Left cardiac atrium (tissue), 4 donors: ENCODE data around the gene DHDH. TPM values are rescaled to one million over a fixed set of nuclear protein-coding genes. Genes with fewer than 3 reads are reported as not detected.

Experiments
- ATAC-seq, 2 donors: fragments of 200-7000 bp; cut with Tn5 transposase; one replicate each; pipeline ENCODE4 v1.9.1; 2020; ENCODE audit warnings: mild to moderate bottlenecking in 2 of 2, moderate library complexity in 2 of 2
- DNase-seq: peaks from one replicate; pipeline ENCODE4 v3.0.0-alpha.2; 2020
- intact Hi-C, 2 donors: fragments of 100-400 bp; cut with DNase I; formaldehyde crosslinking; loops; one replicate each; pipeline versions ENCODE4 v1.14.1 to v1.15.1; 2022 to 2023
- total RNA-seq, 2 donors: library from RNA; stranded (reverse); fragmentation: NEBNext Ultra II Directional; extraction: Animal tissue kit (Norgen Biotek cat#: 25700); gene quantifications; one replicate each; pipeline ENCODE4 v1.2.1, GENCODE V29; 2021
- donor health status: DM: no; HTN: yes; CAD: no.
- donor health status: DM: no; HTN: yes; CAD: no; lungs with severe emphysema.
- donor health status: DM: yes; HTN: yes; CAD: no.
- donor health status: Dilated cardiomyopathy.

DHDH gene
- total RNA-seq, 2 donors from 2014 or later: not detected

GRCh38 chr19:48975947-48976847 lies 42.7 kb downstream of the DHDH start:
- ATAC-seq: no peak
- intact Hi-C loops: no loop called here
- no peak for DNase-seq

GRCh38 chr19:48977061-48977460 lies 43.6 kb downstream of the DHDH start:
- intact Hi-C loops: no loop called here
- ATAC-seq (no peak), DNase-seq (no peak)

GRCh38 chr19:48982280-48982679 lies 48.8 kb downstream of the DHDH start:
- intact Hi-C loops: no loop called here
- DNase-seq: no peak
- ATAC-seq: no peak

GRCh38 chr19:48985711-48986110 lies 52.2 kb downstream of the DHDH start:
- ATAC-seq (no peak), DNase-seq (no peak)
- intact Hi-C loops: no loop called here

- ATAC-seq (peak in 1 of 2 donors; percentile 32), DNase-seq (no peak)
- intact Hi-C loops: no loop called here
Measured at GRCh38 chr19:48986211-48986610, 52.7 kb downstream of the DHDH start.

- intact Hi-C loops: no loop called here
- ATAC-seq: no peak
- no peak for DNase-seq
Measured at GRCh38 chr19:48987323-48987722, 53.8 kb downstream of the DHDH start.

GRCh38 chr19:48988286-48988685 lies 54.8 kb downstream of the DHDH start:
- intact Hi-C loops: no loop called here
- no peak for ATAC-seq

GRCh38 chr19:48988860-48989259 lies 55.4 kb downstream of the DHDH start:
- intact Hi-C loops: no loop called here
- ATAC-seq: no peak

More at GRCh38 chr19:48988286-48988685, 54.8 kb downstream of the DHDH start:
- DNase-seq: no peak

GRCh38 chr19:48989701-48990291 lies 56.3 kb downstream of the DHDH start:
- ATAC-seq (no peak), DNase-seq (no peak)
- intact Hi-C loops: loop anchor here in 1 of 2 donors (10.0 kb wide), 1 partner anchor 85 kb away; the partner anchor contains the start of gene KCNA7

More at GRCh38 chr19:48988860-48989259, 55.4 kb downstream of the DHDH start:
- DNase-seq: no peak

GRCh38 chr19:48990400-48990799 lies 56.9 kb downstream of the DHDH start:
- intact Hi-C loops: loop anchor here in 1 of 2 donors (10.0 kb wide), 1 partner anchor 84 kb away; the partner anchor contains the start of gene KCNA7
- DNase-seq: no peak
- no peak for ATAC-seq

GRCh38 chr19:48991011-48991609 lies 57.6 kb downstream of the DHDH start:
- intact Hi-C loops: loop anchor here in 1 of 2 donors (10.0 kb wide), 1 partner anchor 84 kb away; the partner anchor contains the start of gene KCNA7
- DNase-seq (no peak), ATAC-seq (no peak)

- ATAC-seq (peak; percentile 47 to 69), DNase-seq (peak; percentile 76)
- intact Hi-C loops: loop anchor here in 1 of 2 donors (10.0 kb wide), 1 partner anchor 83 kb away; the partner anchor contains the start of gene KCNA7
Measured at GRCh38 chr19:48991873-48992580, 58.5 kb downstream of the DHDH start.

GRCh38 chr19:48992581-48993174 lies 59.2 kb downstream of the DHDH start:
- intact Hi-C loops: loop anchor here in 1 of 2 donors (10.0 kb wide), 1 partner anchor 82 kb away; the partner anchor contains the start of gene KCNA7
- ATAC-seq (peak; percentile 2 to 3), DNase-seq (no peak)

GRCh38 chr19:48993175-48994034 lies 59.9 kb downstream of the DHDH start, which contains the start of the genes GYS1 and RUVBL2:
Gene GYS1, minus strand, starts transcription at chr19:48993309. Its CDS starts 197 bp downstream, at chr19:48993112.
Gene RUVBL2, plus strand, starts transcription at chr19:48993887. Its CDS starts 25 bp downstream, at chr19:48993912.
- peak; percentile 95 to 96 for ATAC-seq
- intact Hi-C loops: loop anchor here in 1 of 2 donors (10.0 kb wide), 1 partner anchor 81 kb away; the partner anchor contains the start of gene KCNA7
- peak; percentile 100 for DNase-seq

GRCh38 chr19:48994035-48994386 lies 60.5 kb downstream of the DHDH start:
- DNase-seq (no peak), ATAC-seq (no peak)
- intact Hi-C loops: loop anchor here in 1 of 2 donors (10.0 kb wide), 1 partner anchor 81 kb away; the partner anchor contains the start of gene KCNA7
